HG02885 (cell line): ENCODE data around the gene CPNE9.

ENCODE experiments used
- ATAC-seq: cut with Tn5 transposase; IDR thresholded peaks from one replicate; pipeline ENCODE4 v1.9.1; 2021; ENCODE audit warnings: mild to moderate bottlenecking; ENCODE audit not compliant: unreplicated experiment, poor library complexity

CPNE9 gene

DNA sequence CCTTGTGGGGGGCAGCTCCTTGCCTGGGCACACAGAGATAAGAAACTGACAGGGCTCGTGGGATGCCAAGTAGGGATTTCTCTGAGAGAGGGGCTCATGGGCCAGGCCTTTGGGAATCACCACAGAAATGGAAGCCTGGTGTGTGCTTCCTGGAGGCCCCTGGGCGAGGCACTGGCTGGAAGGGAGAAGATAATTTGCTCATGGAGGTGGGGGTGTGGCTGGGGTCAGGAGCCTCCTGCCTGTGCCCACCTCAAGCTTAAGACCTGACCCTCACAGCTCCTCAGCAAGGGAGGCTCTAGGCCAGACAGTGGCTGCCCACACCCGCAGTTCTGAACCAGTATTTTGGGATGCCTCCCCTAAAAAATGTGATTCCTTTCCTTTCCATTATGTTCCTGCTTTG, 16.9 kb upstream of the CPNE9 start:
- no peak for ATAC-seq

DNA sequence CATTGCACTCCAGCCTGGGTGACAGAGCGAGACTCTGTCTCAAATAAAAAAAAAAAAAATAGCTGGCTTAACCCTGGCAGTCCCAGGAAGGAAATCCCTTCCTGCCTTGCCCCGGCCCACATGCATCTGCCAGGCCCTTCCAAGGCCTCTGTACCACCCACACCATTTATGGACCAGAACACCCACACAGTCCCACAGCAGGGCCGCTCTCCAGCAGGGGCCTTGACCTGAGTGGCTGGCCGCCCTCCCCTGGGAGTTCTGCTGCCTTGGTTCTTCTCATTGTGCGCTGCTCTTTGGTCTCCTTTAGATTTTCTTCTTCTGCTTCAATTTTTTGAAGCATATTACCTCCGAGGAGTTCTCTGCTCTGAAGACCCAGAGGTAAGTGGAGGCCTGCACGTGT, 16.1 kb upstream of the CPNE9 start:
- ATAC-seq, result no peak

DNA sequence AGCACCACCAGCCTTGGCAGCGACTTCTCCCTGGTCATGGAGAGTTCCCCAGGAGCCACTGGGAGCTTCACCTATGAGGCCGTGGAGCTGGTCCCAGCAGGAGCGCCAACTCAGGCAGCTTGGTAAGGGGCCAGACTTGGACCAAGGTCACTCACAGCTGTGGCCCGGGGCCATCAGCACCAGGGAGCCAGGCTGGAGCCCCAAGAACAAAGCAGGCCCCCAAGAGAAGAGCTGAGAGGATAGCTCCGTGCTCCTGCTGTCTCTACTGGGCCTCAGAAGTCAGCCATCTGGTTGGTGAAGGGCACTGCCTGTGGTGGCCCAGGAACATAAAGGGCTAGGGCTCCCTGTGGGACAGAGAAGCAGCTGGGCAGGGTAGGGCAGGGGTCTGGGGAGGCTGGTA, 14.7 kb upstream of the CPNE9 start:
- no peak for ATAC-seq

DNA sequence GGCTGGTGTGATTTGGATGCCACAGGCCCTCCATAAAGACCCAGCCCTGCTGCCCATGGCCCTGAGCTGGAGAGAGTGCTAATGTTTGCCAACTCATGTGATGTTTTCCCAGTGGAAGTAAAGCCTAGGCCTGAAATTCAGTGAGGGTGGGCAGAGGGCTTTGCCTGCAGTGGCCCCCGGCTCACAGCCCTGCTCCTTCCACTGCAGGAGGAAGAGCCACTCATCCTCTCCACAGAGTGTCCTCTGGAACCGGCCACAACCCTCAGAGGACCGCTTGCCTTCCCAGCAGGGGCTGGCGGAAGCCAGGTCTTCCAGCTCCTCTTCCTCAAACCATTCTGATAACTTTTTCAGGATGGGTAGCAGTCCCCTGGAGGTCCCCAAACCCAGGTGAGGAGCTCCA, 13.9 kb upstream of the CPNE9 start:
- ATAC-seq, result no peak

DNA sequence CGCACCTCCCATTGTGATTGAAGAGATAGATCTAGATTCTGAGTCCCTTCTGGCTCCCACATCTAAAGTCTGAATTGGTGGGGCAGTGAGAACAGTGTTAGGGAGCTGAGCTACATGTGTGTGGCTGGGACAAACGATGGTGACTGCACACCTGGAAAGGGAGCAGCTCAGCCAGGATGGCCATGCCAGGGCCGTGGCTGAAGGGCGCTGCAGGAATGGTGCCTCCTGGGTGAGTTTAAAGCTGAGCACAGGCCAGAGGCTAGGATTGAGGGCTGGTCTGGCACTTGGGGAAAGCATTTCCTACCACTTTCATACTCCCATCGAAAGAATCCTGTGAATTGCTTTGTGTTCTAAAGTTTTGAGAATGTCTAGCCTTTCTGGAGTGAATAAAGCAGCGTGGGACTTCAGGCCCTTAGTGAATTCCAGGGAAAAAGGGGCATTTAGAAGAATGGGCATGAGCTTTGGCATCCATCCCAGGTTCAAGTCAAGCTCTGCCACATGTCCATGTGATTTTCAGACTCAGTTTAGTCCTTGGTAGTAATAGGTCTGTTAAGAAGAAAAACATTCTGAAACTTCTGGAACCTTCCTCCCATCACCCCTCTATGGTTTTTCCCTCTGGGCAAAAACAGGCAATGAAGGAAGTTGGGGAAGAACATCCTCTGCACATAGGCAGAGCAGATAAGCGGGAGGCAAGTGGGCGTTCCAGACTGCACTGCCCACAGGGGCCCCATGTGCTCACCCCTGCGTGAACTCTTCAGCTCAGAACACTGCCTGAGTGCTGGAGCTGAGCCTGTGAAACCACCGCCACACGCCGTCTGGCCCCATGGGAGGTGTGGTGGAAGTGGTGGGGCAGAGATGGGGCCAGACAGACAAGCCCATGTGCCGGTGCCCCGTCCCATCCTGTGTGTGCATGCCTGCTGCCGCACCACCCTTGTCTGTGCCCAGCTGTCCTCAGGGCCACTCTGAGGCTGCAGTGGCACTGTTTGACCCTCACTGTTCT, 12.9 kb upstream of the CPNE9 start:
- ATAC-seq, result peak; percentile 97

DNA sequence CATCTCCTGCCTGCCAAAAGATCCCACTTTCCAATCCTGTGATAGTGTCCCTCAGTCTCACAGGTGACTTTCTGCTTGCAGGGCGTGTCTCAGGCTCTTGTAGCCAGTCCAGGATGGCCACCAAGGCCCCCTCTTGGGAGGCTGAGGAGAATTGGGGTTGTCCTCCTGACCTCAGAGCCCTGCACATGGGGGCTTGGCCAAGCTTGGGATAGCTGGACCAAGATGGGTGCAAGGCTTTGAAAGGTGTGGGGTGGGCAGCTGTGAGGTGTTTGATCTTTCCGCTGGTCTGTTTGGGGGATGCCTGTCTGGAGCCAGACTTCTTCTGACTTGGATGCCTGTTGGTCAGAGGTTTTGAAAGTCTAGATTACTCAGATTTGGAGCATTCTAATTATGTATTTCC, 12.0 kb upstream of the CPNE9 start:
- no peak for ATAC-seq

DNA sequence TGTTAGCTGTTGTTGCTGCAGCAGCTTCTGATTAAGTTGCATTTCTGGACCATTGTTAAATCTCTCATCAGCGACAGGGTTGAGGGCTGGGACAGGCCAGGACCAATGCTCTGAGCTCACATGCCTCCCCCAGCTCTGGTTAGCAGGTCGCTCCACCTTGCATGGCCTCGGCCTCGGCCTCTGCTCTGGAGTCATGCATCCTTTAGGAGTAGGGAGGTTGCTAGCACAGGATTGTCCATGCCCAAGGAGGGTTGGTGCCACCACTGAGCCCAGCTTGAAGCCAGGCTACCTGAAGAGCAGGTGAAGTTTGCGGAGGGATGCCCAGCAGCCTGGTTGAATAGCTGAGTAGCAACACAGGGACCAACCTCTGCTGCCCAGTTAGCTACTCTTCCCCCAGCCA, 11.2 kb upstream of the CPNE9 start:
- no peak for ATAC-seq

DNA sequence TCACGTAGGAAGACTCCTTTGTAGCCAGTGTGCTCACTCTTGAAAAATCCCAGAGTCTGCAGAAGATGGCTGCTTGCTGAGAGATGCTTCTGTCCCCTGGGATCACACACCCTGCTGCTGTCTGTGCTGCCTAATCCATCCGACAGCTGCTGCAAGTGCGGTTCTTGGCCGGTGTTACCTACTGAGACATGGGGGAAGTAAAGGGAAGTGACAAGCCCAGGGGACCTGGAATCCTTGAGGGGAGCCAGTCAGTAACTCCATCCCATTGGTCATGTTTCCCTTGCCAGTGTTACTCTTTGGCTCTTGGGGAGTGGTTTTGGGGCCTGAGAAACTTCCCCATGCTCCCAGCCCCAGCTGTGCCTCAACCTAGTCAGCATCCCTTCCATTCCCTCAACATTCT, 8.3 kb upstream of the CPNE9 start:
- no peak for ATAC-seq

DNA sequence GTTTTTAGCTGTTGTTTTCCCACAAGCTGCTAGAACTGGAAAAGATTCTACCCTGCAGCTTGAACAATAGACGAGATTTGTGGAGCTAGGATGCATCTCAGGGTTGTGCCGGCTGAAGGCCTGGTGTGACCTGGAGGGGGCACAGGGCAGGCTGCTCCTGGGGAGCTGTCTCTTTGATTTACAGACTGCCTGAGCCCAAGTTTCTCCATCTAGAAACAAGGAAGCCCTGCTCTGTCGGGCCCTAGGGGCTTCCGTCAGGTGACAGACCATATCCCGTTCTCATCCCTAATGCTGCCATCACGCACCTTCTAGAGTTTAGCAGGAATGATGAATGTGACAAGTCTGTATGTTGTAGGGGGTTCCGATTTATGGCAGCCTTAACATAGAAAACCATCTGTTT, 7.9 kb upstream of the CPNE9 start:
- no peak for ATAC-seq

DNA sequence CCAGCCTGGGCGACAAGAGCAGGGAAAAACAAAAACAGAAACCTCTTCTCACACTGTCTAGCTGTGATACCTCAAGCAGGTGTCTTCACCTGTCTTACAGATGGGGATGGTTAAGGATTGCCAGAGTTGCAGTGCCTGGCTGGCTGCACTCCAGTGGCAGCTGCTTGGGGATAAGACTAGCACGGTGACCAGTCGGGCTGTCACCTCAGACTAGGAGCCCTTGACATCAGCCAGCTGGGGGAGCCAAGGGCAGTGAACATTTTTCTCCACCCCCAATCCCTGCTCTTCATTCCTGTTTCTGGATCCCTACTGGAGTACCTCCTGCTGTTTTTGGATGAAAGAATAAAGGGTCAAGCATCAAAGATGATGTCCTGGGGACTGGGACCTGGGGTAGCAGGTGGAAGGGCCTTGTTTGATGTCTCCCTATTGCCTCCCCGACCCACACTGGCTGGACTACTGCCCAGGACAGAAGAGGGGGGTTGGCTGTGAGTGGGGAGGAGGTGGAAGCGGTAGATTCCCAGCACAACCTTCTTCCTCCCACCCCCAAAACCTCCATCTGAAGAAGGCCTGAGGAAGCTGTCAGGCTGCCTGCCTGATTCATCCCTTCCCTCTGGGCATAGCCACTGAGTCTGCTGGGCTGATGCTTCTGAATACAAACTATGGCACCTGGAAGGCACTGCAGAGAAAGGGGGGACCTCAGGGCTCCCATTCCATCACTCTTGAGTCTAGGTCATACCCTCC, 7.0 kb upstream of the CPNE9 start:
- ATAC-seq, result no peak

DNA sequence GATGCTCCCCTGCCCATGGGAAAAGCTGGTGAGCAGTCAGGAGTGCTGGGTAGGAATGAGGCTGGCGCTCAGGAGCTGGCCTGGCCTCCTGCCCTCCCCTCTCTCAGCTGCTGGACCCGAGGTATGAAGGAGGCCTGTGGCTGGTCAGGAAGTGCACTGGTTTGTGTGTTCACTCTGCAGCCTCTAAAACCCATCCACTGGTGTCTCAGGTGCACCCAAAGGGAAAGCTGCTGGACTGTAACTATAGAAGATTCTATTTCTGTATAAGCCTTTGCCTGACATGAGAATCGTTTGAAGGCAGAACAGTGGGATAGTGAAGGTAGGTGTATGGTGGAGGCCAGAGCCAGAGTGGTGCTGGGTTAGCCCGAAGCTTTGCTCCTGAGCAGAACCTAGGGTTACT, 5.7 kb upstream of the CPNE9 start:
- ATAC-seq, result no peak

DNA sequence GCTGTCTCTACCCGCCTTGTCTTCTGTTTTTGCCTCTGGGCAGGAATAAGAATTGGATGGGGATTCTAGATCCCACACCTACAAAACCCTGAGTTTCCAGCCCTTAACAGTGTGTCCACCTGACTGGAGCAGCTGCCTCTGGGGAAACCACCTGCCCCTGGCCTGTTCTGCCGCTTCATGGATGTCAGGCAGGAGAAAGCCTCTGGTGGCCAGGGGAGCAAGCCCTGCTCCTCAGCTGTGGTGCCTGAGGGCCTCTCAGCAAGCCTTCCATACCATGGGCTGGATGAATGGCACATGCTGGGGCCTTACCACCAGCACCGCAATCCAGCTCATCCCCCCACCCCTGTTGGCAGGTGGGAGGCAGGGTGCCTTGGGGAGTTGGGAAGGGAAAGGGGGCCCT, 5.3 kb upstream of the CPNE9 start:
- no peak for ATAC-seq

DNA sequence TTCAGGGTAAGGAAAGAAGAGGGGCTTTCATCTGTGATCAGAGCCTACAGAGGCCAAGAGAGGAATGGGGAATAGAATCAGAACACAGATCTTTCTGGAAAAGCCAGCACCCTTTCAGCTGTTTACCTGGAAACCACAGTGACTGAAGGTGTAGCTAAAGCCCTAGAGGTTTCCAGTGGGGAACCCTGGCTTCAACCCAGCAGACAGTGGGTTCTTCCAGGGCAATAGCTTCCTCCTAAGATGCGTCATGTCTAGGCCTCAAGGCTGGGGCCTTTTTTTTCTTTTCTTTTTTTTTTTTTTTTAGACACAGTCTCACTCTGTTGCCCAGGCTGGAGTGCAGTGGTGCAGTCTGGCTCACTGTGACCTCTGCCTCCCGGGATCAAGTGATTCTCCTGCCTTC, 3.1 kb upstream of the CPNE9 start:
- no peak for ATAC-seq

DNA sequence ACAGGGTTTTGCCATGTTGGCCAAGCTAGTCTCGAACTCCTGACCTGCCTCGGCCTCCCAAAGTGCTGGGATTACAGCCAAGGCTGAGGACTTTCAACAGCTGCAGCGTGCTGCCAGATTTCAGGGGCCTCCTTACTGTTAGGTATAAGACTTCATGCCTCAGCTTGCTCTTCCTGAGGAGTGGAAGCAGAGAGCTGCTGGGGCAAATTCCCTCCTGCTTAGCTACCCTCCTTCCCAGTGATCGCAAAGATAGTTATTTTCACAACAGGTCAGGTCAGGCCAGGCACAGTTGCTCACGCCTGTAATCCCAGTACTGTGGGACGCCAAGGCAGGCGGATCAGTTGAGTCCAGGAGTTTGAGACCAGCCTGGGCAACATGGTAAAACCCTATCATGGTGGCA, 2.6 kb upstream of the CPNE9 start:
- no peak for ATAC-seq

DNA sequence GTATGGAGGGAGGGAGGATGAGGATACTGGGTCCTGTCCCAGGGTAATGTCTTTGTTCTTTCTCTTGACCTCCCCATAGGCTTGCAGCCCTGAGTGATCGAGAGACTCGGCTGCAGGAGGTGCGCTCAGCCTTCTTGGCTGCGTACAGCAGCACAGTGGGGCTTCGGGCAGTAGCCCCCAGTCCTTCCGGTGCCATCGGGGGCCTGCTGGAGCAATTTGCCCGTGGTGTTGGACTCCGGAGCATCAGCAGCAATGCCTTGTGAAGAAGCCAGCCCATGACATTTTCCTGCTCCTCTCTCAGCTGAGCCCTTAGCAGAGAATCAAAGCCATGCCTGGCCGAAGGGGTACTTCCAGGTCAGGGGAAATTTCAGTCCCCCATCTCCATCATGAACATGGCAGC, 1.9 kb upstream of the CPNE9 start:
- no peak for ATAC-seq

DNA sequence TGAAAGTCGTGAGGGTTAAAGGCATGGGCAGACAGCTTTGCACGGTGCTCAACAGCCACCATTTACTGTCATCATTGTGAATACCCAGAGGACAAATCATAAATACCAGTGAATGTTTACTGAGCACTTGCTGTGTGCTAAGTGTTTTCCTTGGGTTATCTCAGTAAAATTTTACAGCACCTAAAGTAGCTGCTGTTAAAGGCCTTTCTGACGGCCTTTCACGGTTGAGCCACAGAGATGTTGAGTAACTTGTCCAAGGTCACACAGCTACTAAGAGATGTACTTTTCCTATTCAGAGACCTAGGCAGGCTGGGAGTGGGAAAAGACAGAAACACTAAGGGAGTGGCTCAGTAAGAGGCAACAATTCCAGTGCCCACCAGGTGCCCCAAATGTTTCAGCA, 393 bp upstream of the CPNE9 start:
- no peak for ATAC-seq

DNA sequence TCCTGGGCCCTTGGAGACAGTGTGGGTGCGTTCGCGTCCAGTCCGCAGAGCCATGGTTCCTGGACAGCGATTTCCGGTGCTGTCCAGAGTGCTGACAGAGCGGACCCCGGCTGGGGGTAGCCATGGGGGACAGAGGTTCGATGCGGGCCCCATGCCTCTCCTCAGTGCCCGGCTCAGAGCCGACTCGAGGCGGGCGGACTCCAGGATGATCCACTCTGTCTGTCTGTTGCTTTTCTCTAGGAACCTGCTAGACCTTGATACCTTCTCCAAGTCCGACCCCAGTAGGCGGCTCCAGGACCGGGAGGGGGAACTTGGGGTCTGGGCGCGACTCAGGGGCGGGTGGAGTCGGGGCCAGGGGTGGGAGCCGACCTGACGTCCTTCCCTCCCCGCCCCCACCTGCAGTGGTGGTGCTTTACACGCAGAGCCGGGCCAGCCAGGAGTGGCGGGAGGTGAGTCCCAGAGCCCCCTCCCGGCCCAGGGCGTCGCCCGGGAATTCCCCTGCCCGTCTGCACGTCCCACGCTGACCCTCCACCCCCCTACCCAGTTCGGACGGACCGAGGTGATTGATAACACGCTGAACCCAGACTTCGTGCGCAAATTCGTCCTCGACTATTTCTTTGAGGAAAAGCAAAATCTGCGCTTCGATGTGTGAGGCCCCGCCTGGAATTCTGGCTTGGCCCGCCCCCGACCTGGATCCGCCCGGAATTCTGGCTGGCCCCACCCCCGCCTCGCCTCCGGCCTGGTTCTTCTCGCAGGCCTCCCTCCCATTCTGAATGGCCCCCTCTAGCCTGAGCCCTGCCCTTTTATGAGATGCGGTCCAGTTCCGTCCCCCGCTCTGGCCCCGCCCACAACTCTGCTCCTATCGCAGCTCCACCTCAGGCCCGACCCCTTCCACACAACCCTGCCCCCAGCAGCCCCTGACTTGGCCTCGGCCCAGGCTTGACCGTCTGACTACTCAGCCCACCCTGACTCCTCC, 1.0 kb downstream of the CPNE9 start:
- ATAC-seq, result no peak

DNA sequence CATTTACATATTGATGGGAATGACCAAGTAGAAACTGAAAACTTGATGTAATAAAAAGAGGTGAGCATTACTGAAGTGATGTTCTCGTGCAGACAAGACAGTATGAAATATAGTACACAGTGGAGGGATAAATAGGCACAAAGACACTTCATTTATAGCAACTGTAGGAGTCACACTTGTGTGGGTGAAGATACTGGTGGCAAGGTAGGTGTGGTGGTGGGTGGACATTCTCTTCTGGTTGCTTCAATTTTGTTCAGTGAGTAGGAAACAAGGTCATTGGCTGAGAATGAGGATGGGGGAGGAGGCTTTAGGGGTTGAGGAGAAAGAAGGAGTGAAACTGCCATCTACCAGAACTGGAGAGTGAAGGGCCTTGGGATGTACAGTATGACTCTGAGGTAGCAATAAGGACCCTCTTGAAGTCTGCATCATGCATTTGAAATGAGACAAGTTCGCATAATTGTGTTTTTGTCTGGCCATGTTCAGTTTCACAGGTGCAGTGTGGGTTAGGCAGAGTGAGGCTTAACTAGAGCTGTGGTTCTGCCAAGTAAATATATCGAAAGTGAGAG, 6.6 kb downstream of the CPNE9 start:
- ATAC-seq, result no peak

DNA sequence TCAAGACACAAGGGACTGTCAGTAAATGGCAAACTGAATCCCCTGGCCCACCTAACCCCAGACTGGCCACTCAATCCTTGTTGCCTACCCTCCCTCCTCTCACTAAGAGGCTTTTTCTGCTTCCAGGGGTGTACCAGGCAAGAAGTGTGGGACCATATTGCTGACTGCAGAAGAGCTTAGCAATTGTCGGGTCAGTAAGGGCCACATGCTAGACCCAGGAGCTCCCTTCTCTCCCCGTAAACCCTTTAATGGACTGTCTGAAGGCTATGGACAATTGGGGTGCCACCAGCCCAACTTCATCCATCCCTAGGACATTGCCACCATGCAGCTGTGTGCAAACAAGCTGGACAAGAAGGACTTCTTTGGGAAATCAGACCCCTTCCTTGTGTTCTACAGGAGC, 8.8 kb downstream of the CPNE9 start:
- no peak for ATAC-seq

DNA sequence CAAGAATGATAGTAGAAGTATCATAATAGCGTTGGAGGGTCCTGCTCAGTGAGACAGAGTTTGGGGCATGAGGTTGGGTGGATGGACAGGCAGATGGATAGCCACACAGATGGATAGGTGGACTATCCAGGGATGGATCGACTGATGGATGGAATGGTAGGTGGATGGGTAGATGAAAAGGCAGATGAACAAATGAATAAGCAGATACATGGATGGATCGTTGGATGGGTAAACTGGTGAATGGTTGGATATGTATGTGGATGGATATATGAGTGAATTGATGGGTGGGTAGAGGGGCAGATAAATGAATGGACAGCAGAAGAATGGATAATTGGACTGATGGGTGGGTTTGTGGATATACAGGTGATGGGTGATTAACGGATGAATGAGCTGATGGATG, 9.5 kb downstream of the CPNE9 start:
- ATAC-seq, result no peak
